Measurements from ENCODE around the gene SHISA5.
"Not testable (repeated sequence)": the region's sequence is repeated elsewhere in the genome, so short reads cannot be mapped to it uniquely, and the experiment has no call there.

The SHISA5 gene

DNA sequence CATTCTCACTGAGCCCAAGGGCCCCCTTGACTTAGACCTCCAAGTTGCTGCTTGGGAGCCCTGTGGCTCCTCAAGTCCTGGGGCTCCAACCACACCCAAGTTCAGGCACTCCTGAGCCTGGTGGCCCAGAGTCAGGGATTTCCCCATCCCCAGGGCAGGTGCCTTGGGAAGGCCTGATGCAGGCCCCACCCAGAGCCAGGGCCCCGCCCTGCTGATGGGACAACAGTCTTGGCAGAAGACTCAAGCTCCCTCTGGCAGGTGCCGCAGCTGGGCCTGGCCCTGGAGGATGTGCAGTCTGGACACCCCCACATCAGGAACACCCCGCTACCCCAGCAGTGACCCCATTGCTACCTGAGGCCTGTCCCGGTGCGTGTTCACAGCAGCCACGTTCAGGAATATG lies 17.7 kb upstream of the SHISA5 start:
- DNase-seq (ENCODE audit: low spot score) (no peak), FAIRE-seq (no peak)

DNA sequence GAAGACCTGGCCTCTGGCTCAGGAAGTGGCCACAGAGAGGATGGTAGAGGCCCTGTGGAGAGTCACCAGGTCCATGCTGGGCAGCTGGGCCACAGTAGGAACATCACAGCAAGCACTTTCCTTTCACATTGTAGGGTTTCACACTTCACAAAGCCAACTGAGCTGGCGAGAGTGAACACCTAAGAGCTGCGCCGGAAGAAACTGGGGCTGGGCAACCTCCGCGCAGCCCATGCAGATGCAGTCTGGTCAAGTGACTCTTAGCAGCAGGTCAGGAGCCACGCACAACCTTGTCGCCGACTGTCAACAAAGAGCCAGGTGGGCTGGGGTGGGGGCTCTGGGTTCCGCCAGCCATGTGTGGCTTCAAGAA lies 15.3 kb upstream of the SHISA5 start:
- DNase-seq (ENCODE audit: low spot score) = no peak
- no peak for FAIRE-seq

DNA sequence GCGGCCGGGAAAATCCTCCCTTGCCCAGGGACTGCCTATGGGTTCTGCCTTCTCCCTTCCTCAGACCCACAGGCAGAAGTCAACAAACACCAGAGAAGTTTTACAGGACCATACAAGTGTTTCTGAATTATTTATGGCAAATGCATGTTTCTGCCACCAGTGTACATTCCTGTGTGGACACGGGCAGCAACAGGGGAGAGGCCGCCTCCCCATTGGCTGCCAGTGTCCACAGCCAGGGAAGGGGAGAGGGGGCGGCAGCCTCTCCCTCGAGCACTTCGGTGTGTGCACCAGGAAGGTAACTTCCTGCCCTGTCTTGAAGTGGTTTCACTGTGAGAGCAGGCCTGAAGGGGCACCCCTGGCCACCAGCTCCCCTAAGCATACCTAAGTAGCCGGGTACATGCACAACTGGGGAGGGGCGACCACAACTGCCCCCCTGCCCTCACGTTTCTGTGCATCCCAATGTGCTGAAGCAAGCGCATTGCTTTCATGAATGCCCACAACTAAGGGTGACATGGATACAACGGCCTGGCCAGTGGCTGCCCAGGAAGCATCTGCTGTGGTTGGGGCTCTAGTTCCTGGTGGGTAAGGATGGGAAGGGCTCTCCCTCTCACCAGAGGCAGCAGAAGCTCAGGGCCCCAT lies 14.8 kb upstream of the SHISA5 start:
- no peak for FAIRE-seq
- no peak for DNase-seq (ENCODE audit: low spot score)

DNA sequence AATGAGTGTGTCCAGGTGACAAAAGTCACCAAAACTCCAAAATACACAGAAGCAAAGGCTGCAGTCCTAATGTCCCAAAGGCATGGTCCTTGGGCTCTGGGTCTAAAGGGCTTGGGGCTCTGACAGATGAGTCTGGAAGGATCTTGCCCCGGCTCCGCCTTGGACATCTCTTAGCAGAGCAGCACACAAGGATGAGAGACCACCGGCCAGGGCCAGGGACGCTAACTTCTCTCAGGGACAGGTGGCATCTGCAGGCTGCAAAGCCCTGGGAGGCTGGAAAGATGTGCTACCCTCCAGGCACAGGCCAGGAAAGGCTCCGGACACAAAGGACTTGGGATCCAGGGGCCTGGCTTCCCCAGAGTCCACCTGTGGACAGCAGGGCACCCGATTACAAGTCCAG lies 14.1 kb upstream of the SHISA5 start:
- FAIRE-seq = no peak
- no peak for DNase-seq (ENCODE audit: low spot score)

DNA sequence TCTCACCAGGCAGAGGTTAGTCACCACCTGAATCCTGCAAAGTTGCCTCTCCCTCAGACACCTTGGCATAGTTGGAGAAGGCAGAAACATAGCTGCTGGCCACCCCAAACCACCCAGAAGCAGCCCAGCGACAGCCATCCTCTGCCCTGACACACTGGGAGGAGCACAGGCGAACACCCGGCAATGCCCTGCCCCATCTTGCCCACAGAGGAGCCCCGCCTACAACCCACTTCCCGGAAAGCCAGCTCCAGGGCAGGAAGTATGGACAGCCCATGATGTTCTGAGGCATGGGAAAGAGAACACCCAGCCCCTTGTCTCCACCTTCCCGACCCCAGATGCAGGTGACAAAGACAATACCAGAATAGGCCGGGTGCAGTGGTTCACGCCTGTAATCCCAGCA lies 12.6 kb upstream of the SHISA5 start:
- no peak for DNase-seq (ENCODE audit: low spot score)
- no peak for FAIRE-seq

DNA sequence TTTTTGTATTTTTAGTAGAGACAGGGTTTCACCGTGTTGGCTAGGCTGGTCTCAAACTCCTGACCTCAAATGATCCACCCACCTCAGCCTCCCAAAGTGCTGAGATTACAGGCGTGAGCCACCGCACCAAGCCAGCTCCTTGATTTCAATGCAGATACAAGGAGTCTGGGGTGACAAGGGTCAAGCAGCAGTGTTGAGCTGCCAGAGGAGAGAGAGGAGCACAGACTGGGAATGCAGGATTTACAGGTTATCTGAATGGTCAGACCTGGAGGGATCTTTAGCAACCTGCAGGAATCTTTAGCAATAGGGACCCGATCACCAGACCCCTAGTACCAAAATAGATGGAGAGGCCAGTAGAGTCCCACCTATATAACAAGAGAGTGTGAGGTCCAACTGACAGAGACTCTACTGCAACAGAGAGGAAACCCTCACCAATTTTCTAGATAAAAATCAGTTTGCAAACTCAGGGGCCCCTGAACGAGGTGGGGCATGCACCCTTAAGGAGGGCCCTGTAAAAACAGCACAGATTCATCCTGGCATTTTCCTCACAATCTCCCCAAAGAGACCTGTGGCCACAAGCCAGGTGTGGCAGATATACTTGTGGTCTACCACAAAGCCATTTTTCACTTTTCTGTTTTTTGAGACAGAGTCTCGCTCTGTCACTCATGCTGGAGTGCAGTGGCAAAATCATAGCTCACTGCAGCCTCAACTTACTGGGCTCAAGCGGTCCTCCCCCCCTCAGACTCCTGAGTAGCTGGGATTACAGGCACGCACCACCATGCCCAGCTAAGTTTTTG lies 10.7 kb upstream of the SHISA5 start:
- DNase-seq (ENCODE audit: low spot score) = no peak
- no peak for FAIRE-seq

DNA sequence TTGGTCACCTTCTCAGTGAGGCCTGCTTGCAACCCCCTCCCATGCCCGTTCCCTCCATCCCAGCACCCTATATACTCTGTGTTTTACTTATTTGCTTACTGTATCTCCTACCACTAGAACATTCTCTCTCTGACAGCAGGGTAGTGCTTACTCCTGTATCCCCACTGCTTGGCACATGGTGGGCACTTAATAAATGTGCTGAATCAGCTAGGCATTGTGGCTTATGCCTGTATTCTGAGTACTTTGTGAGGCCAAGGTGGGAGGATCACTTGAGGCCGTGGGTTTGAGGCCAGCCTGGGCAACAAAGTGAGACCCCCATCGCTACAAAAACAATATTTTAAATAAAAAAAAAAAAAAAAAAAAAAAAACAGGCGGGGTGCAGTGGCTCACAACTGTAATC lies 7.6 kb upstream of the SHISA5 start:
- FAIRE-seq (no peak), DNase-seq (ENCODE audit: low spot score) (no peak)

DNA sequence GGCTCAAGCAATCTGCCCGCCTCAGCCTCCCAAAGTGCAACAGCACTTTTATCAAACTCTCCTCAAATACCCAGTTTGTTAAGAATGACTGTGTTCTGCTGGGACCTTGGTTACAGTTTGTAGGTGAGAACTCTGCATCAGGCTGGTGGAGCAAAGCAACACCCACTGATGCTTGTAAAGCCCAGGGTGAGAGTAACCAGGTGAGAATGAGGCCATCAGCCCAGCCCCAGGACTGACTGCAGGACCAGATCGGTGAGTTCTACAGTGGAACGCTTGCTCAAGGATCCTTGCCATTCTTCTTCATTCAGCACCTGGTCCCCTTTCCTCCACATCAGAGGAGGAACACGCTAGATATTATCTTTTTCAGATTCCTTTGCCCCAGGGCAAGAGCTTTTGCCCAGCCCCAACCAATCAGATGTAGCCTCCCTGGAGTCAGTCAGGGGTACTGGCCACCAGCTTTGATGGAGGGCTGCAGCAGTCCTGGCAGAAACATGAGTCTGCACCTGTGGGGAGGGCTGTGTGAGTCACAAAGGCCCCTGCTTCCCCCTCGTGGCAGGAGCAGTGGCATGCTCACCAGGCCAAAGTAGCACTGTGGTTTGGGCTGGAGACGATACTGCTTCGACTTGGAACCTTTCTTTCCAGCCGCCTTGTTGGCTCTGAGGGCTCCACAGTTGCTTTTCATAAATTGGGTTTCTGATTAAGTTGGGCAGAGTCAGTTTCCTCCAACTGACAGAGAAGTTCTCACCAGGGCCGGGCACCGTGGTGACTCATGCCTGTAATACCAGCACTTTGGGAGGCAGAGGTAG lies 3.5 kb upstream of the SHISA5 start:
- FAIRE-seq (peak; percentile 70), DNase-seq (ENCODE audit: low spot score) (peak; percentile 66)

DNA sequence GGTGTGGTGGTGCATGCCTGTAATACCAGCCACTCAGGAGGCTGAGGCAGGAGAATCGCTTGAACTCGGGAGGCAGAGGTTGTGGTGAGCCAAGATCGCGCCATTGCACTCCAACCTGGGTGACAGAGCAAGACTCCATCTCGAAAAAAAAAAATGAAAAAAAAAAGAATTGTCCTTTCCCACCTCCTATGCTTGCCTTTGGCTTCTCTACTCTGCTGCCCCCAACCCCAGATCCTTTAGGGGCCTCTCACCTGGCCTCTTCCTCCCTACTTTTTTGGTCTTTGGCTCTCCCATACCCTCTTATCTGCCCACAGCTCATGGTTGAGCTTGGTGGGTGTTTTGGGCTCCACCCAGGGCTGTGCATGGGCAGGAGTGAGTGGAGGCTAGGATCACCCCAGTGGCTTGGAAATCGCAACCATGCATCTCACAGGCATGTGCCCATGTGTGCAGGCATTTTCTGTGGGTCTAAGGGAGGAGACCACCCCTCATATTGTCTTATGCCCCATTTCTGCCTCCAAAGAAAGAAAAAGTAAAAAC lies 2.1 kb upstream of the SHISA5 start:
- FAIRE-seq (no peak), DNase-seq (ENCODE audit: low spot score) (no peak)

DNA sequence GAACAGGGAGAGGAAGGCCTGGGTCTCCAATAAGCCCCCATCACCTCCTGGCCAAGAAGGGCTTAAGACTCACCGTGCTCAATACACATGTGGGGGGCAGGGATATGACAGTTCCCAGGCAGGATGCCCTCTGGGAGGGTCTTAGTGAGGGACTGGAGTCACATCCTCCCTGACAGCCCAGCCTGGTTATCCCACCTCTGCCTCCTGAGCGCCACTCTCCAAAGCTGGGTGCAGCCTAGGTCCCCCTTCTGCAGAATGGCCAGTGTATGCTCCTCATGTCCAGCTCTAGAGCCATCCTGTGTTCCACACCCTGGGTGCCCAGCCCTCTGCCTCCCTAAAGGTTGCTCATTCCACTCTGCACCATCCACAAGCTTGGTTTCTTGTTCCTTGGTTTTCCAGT lies 1.2 kb upstream of the SHISA5 start:
- FAIRE-seq (no peak), DNase-seq (ENCODE audit: low spot score) (no peak)

DNA sequence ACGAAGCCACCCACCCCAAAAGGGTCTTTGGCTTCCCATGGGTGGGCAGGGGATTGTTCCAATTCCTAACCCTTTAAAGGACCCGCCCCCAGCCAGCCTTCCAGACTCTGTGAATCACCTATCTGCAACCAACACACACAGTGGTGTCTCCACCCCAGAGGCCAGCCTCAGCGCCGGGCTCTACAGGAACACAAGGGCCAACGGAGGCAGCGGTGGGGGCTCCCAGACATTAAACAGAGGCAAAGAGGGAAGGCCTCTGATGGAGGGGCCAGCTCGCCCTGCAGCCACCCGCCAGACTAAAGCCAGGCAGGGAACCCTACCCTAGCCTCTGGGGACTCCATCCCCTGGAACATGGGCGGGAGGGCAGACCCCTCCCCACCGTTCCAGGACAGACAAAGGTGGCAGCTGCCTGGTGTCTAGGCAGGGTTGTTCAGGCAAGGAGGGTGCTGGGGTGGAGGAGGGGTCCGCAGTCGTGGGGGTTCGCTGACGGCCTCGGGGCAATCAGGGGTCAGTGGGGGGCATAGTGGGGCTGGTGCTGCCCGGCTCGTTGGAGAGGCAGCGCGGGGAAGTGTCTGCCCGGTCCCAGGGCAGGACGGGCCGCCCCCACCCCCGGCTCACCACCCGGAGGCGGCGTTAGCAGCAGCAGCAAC lies 448 bp downstream of the SHISA5 start:
- FAIRE-seq (no peak), DNase-seq (ENCODE audit: low spot score) (no peak)

DNA sequence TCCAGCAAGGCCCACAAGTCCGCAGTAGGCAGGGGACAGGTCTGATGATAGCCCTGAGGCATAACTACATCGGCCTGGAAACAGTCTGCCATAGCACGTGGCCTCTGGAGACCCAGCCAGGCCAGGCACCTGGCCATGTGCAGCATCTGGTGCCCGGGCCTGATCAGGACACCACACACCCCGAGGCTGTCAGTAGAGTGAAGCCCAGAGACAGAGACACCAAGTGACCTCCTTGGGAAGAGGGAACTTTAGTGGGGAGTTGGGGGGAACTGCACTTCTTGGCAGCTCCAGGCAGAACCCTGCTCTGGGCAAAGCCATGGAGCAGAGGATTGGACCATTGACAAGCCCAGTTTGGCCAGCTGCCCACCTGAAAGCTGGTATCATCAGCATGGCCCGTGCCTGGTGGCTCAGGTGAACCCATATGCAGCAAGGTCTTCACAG lies 1.2 kb downstream of the SHISA5 start:
- FAIRE-seq = no peak

DNA sequence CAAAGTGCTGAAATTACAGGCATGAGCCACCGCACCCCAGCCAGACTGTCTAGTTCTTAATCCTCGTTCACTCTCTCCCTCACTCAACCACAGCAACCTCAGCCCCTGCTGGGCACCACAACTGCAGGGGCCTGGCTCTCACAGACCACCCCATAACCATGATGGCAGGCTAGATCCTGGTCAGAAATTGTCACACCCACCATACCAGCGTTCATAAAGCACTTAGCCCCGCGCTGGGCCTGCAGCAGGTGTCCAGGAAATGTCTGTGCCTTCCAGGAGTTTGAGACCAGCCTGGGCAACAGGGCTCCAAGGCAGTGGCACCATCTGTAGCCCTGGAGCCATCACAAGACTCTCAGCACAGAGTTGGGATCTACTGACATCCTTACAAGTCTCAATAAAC lies 1.9 kb downstream of the SHISA5 start:
- DNase-seq (ENCODE audit: low spot score) (no peak), FAIRE-seq (no peak)

More for the DNA sequence above, 1.2 kb downstream of the SHISA5 start:
- DNase-seq (ENCODE audit: low spot score) = no peak

DNA sequence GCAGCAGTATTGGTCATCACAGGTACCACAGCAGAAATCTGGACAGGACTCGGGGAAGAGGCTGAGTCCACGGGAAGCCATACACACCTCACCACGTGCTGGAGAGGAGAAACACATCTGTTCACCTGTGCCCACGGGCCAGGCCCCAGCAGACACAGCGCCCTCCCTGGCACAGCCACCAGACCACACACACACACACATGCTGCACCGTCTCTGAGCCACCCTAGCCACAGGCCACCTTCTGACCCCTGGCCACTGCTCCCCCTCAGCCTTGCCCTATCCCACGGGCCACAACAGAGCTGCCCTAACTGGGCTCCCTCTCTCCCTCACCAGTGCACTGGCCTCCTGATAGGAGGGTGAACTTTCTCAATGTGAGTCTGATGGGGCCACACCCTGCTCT lies 2.8 kb downstream of the SHISA5 start:
- FAIRE-seq (no peak), DNase-seq (ENCODE audit: low spot score) (no peak)

DNA sequence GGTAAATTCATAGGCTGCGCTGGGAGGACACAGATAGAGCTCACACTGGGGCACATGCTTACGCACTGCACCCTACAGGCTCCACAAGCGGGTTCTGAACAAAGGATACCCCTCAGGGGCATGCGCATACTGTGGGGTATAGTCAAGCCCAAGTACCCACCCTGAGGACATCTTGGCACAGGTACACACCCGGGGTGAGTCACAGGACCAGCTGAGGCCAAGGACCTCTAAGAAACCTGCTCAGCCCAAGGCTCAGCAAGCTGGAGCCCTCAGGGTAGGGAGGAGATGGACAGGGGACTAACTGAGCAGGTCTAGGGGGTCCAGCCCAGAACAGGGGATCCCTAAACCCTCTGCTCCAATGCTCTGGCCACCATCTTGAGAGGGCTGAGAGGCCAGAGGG lies 3.3 kb downstream of the SHISA5 start:
- DNase-seq (ENCODE audit: low spot score) = no peak
- no peak for FAIRE-seq

DNA sequence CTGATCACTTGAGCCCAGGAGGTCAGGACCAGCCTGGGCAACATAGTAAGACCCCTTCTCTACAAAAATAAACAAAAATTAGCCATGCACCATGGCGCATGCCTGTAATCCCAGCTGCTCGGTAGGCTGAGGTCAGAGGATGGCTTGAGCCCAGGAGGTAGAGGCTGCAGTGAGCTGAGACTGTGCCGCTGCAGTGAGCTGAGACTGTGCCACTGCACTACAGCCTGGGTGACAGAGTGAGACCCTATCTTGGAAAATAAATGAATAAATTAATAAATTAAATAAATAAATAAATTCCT lies 10.8 kb downstream of the SHISA5 start:
- FAIRE-seq (no peak), DNase-seq (ENCODE audit: low spot score) (no peak)

DNA sequence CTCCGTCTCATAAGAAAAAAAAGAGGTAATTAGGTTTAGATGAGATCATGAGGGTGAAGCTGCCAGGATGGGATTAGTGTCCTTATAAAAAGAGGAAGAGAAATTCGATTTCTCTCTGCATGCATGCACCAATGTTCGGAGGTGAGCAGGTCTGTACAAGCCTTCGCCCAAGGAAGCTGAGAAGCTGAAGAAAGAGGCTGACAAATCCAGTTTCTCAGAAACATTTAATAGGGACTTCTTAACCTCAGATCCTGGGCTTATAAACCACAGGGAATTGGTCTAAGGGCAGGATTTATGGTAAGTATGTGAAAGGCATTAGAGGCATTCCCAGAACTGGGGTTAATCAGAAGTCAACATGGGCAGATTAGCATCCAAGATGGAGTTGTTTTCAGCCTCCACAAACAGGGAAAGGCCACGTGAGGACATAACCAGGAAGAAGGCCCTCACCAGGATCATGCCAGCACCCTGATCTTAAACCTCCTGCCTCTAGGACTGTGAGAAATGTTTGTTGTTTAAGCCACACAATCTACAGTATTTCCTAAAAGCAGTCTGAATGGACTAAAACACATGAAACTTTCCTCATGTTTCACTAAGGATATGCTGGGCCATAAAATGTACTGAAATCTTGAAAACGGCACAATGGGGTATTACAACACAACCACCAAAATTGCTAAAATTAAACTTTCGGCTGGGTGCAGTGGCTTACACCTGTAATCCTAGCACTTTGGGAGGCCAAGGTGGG lies 11.3 kb downstream of the SHISA5 start:
- no peak for FAIRE-seq
- DNase-seq (ENCODE audit: low spot score) = no peak

DNA sequence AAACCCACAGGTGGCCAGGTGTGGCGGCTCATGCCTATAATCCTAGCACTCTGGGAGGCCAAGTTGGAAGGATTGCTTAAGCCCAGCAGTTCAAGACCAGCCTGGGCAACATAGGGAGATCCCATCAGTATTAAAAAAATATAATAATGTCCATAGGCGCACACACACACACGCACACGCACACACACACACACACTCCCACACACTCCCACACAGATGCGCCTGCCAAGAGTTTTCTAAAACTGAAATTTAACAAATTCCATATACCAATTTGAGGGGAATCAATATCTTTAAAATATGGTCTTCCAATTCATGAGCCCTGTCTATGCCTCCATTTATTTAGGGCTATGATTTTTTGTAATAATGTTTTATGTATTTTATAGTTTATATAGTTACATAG lies 17.0 kb downstream of the SHISA5 start:
- no peak for FAIRE-seq
- no peak for DNase-seq (ENCODE audit: low spot score)

DNA sequence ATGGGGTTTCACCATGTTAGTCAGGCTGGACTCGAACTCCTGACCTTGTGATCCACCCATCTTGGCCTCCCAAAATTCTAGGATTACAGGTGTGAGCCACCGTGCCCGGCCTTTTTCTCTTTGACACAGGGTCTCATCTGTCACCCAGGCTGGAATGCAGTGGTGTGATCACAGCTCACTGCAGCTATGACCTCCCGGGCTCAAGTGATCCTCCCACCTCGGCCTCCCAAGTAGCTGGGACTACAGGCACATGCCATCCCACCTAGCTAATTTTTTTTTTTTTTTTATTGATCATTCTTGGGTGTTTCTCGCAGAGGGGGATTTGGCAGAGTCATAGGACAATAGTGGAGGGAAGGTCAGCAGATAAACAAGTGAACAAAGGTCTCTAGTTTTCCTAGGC lies 21.2 kb downstream of the SHISA5 start:
- not testable (repeated sequence) for DNase-seq (ENCODE audit: low spot score); FAIRE-seq

DNA sequence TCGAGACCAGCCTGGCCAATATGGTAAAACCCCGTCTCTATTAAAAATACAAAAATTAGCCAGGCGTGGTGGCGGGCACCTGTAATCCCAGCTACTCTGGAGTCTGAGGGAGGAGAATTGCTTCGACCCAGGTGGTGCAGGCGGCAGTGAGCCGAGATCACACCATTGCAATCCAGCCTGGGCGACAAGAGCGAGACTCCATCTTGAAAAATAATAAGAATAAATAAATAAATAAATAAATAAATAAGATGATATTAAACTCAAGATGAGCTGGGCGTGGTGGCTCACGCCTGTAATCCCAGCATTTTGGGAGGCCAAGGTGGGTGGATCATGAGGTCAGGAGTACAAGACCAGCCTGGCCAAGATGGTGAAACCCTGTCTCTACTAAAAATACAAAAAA lies 23.1 kb downstream of the SHISA5 start:
- FAIRE-seq = not testable (repeated sequence)

More for the DNA sequence above, 23.1 kb downstream of the SHISA5 start:
- not testable (repeated sequence) for DNase-seq (ENCODE audit: low spot score)

Measured in RCC 7860 (cell line).